Ramos (cell line): ENCODE results near the gene EGR4.
"Not testable (repeated sequence)": the region's sequence is repeated elsewhere in the genome, so short reads cannot be mapped to it uniquely, and the experiment has no call there.

Source experiments
- in situ Hi-C: fragments of 300-500 bp; cut with MboI; formaldehyde crosslinking; loops from one replicate; pipeline ENCODE4 v1.14.3; 2022; ENCODE audit warnings: low sequenced_read_pairs; ENCODE audit not compliant: unreplicated experiment

Gene EGR4

GRCh38 chr2:73265298-73266060 is 27.9 kb downstream of the EGR4 start:
- in situ Hi-C loops = no loop called here

GRCh38 chr2:73264783-73265182 is 28.6 kb downstream of the EGR4 start:
- in situ Hi-C loops = no loop called here

- in situ Hi-C loops = no loop called here
These were observed 29.1 kb downstream of the EGR4 start for GRCh38 chr2:73264332-73264606.

GRCh38 chr2:73263540-73264331 is 29.6 kb downstream of the EGR4 start:
- in situ Hi-C loops = no loop called here

GRCh38 chr2:73262691-73263429 is 30.5 kb downstream of the EGR4 start:
- in situ Hi-C loops = not testable (repeated sequence)

GRCh38 chr2:73262108-73262651 is 31.2 kb downstream of the EGR4 start:
- in situ Hi-C loops = no loop called here

GRCh38 chr2:73260338-73260984 is 32.9 kb downstream of the EGR4 start:
- in situ Hi-C loops = no loop called here

GRCh38 chr2:73259704-73260337 is 33.5 kb downstream of the EGR4 start:
- in situ Hi-C loops = no loop called here

- in situ Hi-C loops = no loop called here
These were observed 34.1 kb downstream of the EGR4 start for GRCh38 chr2:73259276-73259675.

- in situ Hi-C loops = no loop called here
These were observed 34.5 kb downstream of the EGR4 start for GRCh38 chr2:73258913-73259215.

GRCh38 chr2:73258186-73258912 is 35.0 kb downstream of the EGR4 start:
- in situ Hi-C loops = no loop called here

GRCh38 chr2:73257425-73258125 is 35.8 kb downstream of the EGR4 start:
- in situ Hi-C loops = no loop called here

GRCh38 chr2:73257021-73257420 is 36.3 kb downstream of the EGR4 start:
- in situ Hi-C loops = no loop called here

GRCh38 chr2:73256618-73256922 is 36.8 kb downstream of the EGR4 start:
- in situ Hi-C loops = no loop called here

GRCh38 chr2:73255907-73256617 is 37.3 kb downstream of the EGR4 start:
- in situ Hi-C loops = no loop called here

GRCh38 chr2:73255007-73255644 is 38.2 kb downstream of the EGR4 start:
- in situ Hi-C loops = no loop called here

GRCh38 chr2:73254343-73255006 is 38.9 kb downstream of the EGR4 start:
- in situ Hi-C loops = no loop called here
